GM06990 (cell line): ENCODE measurements around the gene EBF3.
A peak's percentile ranks its signal among the peaks of the same experiment; 100 is the strongest.

ENCODE experiments used
- DNase-seq: peaks from one replicate; pipeline ENCODE4 v3.0.0-alpha.2; 2011; ENCODE audit not compliant: insufficient read length; ENCODE audit errors: extremely low read depth
- H3K27me3 ChIP-seq: replicated peaks from 2 replicates; pipeline ENCODE4 v1.6.0; 2011; ENCODE audit warnings: low read length; ENCODE audit not compliant: control insufficient read depth, insufficient read depth
- H3K36me3 ChIP-seq: 2 replicates; pipeline ENCODE4 v1.5.1; 2011; ENCODE audit warnings: low read length; ENCODE audit not compliant: control insufficient read depth, insufficient read depth
- H3K4me3 ChIP-seq: replicated peaks from 2 replicates; pipeline ENCODE4 v1.5.1; 2011; ENCODE audit warnings: low read depth, mild to moderate bottlenecking, control low read depth, low read length
- TF ChIP-seq, protein P1 (sequence below): IDR thresholded peaks from 2 replicates; pipeline ENCODE4 v1.5.1; 2011; ENCODE audit warnings: low read length, control low read depth, mild to moderate bottlenecking, inconsistent platforms; ENCODE audit not compliant: insufficient read depth, poor library complexity, severe bottlenecking

EBF3 gene

DNA sequence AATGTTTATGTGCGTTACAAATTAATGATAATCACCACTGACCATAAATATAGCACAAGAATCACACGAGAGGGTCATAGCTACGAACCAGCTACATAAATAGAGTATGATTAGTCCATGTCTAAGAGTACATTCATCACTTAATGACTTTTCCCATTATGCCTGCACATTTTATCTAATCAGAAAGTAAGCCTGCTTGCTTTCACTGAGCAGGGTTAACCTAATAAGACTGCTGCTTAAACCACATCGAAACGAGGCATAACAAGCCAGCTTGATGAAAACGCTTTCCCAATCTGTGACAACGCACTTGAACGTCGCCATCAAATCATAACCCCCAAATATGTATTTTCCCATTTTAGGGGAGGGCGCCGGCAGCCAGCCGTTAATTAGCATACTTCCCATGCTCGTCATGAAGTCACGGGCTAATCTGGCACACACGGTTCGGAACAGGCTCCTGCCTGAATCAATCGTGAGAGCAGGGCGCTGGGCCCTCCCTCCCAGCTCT lies 71.5 kb downstream of the EBF3 start:
- no peak for DNase-seq
- Histone ChIP-seq H3K27me3 (no peaks in the 10 kb centered on the region; the same call in 1 of the 2 replicates), H3K4me3 (no peak overlapping the region), H3K36me3 (no peaks in the 10 kb centered on the region)
- TF ChIP-seq, protein P1, sequence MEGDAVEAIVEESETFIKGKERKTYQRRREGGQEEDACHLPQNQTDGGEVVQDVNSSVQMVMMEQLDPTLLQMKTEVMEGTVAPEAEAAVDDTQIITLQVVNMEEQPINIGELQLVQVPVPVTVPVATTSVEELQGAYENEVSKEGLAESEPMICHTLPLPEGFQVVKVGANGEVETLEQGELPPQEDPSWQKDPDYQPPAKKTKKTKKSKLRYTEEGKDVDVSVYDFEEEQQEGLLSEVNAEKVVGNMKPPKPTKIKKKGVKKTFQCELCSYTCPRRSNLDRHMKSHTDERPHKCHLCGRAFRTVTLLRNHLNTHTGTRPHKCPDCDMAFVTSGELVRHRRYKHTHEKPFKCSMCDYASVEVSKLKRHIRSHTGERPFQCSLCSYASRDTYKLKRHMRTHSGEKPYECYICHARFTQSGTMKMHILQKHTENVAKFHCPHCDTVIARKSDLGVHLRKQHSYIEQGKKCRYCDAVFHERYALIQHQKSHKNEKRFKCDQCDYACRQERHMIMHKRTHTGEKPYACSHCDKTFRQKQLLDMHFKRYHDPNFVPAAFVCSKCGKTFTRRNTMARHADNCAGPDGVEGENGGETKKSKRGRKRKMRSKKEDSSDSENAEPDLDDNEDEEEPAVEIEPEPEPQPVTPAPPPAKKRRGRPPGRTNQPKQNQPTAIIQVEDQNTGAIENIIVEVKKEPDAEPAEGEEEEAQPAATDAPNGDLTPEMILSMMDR: no peak

- H3K27me3 ChIP-seq: no peaks in the 10 kb centered on the region; the same call in 1 of the 2 replicates
- TF ChIP-seq, protein P1: no peak
- H3K4me3 ChIP-seq: no peak overlapping the region
- DNase-seq: no peak
- H3K36me3 ChIP-seq: no peaks in the 10 kb centered on the region
Observed at GRCh38 chr10:129891806-129892205, 72.3 kb downstream of the EBF3 start.

- no peak overlapping the region for H3K4me3 ChIP-seq
- H3K27me3 ChIP-seq: no peaks in the 10 kb centered on the region; the same call in 1 of the 2 replicates
- no peaks in the 10 kb centered on the region for H3K36me3 ChIP-seq
- TF ChIP-seq, protein P1: no peak
- no peak for DNase-seq
Observed at GRCh38 chr10:129890170-129890569, 73.9 kb downstream of the EBF3 start.

GRCh38 chr10:129888784-129889616 lies 75.1 kb downstream of the EBF3 start:
- Histone ChIP-seq H3K4me3 (no peak overlapping the region), H3K27me3 (no peaks in the 10 kb centered on the region; the same call in 1 of the 2 replicates), H3K36me3 (no peaks in the 10 kb centered on the region)
- peak; percentile 31 for DNase-seq
- TF ChIP-seq, protein P1: peak; percentile 56

- TF ChIP-seq, protein P1: no peak
- Histone ChIP-seq H3K36me3 (no peaks in the 10 kb centered on the region), H3K27me3 (no peaks in the 10 kb centered on the region), H3K4me3 (no peak overlapping the region)
- DNase-seq: no peak
Observed at GRCh38 chr10:129887986-129888783, 75.9 kb downstream of the EBF3 start.
